ENCODE measurements around the gene IMPA2.
"Not testable (repeated sequence)": the region's sequence is repeated elsewhere in the genome, so short reads cannot be mapped to it uniquely, and the experiment has no call there.

Gene IMPA2

DNA sequence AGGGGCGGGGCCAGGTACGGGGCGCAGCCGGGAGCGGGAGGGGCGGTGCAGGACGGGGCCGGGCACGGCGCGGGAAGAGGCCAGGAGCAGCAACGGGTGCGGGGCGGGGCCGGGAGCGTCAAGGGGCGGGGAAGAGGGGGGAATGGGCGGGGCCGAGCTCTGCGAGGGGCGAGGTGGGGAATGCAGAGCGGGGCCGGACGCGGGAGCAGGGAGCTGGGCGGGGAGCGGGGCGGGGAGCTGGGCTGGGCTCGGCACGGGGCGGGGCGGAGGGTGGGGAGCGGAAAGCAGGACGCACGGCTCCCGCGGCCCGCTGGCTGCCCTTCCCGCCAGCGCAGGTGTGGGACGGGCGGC lies at the start of gene IMPA2:
IMPA2 (plus strand) TSS at position 316 of the 351 bp plus-strand sequence. CDS start 163 bp downstream, outside the sequence.
- TF ChIP-seq Cebpa-rat (IDR thresholded peaks at IDR 0.05) = no peak
- H3K9me3 ChIP-seq = no peaks in the 10 kb centered on the region
- H3K27me3 ChIP-seq = no peaks in the 10 kb centered on the region; the same call in 1 of the 2 replicates
- peak within 1 kb of the TSS; percentile 97 for H3K4me3 ChIP-seq
- H3K36me3 ChIP-seq = no peaks in the 10 kb centered on the region
- H3K9ac ChIP-seq = peak within 1 kb of the TSS; percentile 90
- peaks cover 49% of the 10 kb centered on the region for H3K4me1 ChIP-seq
- H3K4me2 ChIP-seq = peak within 1 kb of the TSS; percentile 87
- peak within 1 kb of the TSS; percentile 97 for H3K27ac ChIP-seq
- H4K20me1 ChIP-seq = 0 out of 2 replicates have a peak, but pooled peaks cover 9% of the 10 kb centered on the region

- Histone ChIP-seq H3K9me3 (no peaks in the 10 kb centered on the region), H3K4me1 (no peaks in the 10 kb centered on the region), H3K36me3 (no peaks in the 10 kb centered on the region), H3K4me3 (no peak overlapping the region), H3K27ac (no peak overlapping the region), H3K9ac (no peak overlapping the region), H4K20me1 (no peaks in the 10 kb centered on the region), H3K4me2 (no peak overlapping the region), H3K27me3 (no peaks in the 10 kb centered on the region)
- no peak for TF ChIP-seq Cebpa-rat (IDR thresholded peaks at IDR 0.05)
Measured at GRCh38 chr18:11932393-11932792, 48.9 kb upstream of the IMPA2 start.

DNA sequence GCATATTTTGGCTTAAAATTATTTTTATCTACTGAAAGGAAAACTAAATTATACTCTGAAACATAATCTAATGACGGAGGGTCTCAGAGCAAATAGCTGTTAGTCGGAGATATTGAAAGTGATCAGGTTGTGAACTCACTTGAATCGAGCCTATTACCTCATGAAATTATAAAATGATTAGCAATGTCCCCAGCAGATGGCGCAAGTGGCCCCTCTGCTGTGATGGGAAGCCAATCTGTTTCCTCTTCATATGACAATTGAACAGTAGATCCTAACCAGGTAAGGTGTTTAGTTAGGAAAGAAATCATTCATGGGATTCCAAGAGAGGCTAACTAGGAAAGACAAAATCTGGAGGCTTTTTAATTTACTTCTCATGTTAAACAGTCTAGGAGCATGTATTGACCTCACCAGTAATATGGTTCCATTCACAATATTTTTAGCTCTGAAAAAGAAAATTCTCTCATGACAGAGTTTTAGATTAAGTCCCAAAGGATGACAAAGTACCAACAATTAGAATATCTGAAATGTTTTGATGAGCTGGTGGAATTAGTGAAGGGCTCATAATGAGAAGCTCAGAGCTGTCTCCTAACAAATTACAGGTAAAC lies 43.3 kb upstream of the IMPA2 start:
- H3K4me2 ChIP-seq = no peak overlapping the region
- H3K27ac ChIP-seq = no peak overlapping the region

DNA sequence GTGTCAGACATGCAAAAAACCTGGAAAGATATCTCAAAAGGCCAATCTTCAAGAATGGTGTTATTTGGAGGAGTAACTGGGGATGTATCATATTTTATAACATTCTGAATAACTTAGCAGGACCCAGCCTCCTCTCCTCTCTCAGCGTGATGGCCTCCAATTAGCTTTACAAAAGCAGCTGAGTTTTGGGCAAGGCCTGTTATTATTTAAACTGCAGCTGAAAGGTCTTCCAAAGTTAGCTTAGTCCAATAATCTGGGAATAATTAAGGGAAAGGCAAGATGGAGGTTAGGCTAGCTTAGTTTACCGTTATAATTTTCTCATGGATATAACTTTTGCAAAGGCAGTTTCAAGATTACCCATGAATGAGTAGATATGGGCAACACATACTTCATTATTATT lies 40.4 kb upstream of the IMPA2 start:
- Histone ChIP-seq H3K4me3 (no peak overlapping the region), H3K27ac (no peak overlapping the region), H3K9me3 (no peaks in the 10 kb centered on the region), H4K20me1 (no peaks in the 10 kb centered on the region), H3K4me1 (no peaks in the 10 kb centered on the region), H3K27me3 (no peaks in the 10 kb centered on the region), H3K9ac (no peak overlapping the region), H3K36me3 (no peaks in the 10 kb centered on the region), H3K4me2 (no peak overlapping the region)
- TF ChIP-seq Cebpa-rat (IDR thresholded peaks at IDR 0.05) = no peak

More for the DNA sequence above, 43.3 kb upstream of the IMPA2 start:
- H3K9me3 ChIP-seq = no peaks in the 10 kb centered on the region
- no peak for TF ChIP-seq Cebpa-rat (IDR thresholded peaks at IDR 0.05)
- no peak overlapping the region for H3K9ac ChIP-seq
- no peaks in the 10 kb centered on the region for H4K20me1 ChIP-seq
- no peak overlapping the region for H3K4me3 ChIP-seq
- no peaks in the 10 kb centered on the region for H3K36me3 ChIP-seq
- H3K4me1 ChIP-seq = no peaks in the 10 kb centered on the region
- H3K27me3 ChIP-seq = no peaks in the 10 kb centered on the region

DNA sequence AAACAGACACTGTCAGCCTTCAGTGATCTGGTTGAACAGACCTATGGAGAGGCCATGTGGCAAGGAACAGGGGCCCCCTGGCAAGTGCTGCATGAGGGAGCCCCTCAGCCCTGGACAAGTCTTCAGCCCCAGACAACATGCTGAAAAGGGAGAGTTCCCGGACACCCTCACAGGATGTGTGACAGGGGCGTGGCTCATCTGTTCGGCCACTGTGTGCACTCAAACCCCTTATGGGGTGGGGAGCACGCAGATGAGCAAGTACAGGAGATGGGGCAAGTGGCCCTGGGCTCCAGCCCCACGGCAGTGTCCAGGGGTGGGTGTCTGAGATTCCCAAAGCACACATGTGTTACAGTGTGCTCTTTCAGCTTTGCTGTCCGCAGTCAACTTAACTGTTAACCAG lies 37.8 kb upstream of the IMPA2 start:
- no peaks in the 10 kb centered on the region for H3K9me3 ChIP-seq
- H3K36me3 ChIP-seq = no peaks in the 10 kb centered on the region
- H3K4me2 ChIP-seq = no peak overlapping the region
- H3K27me3 ChIP-seq = no peaks in the 10 kb centered on the region
- H3K27ac ChIP-seq = no peak overlapping the region
- H3K4me3 ChIP-seq = no peak overlapping the region
- no peak for TF ChIP-seq Cebpa-rat (IDR thresholded peaks at IDR 0.05)
- peaks cover 18% of the 10 kb centered on the region for H3K4me1 ChIP-seq
- no peak overlapping the region for H3K9ac ChIP-seq
- no peaks in the 10 kb centered on the region for H4K20me1 ChIP-seq

- H3K4me2 ChIP-seq = no peak overlapping the region
- H3K27me3 ChIP-seq = no peaks in the 10 kb centered on the region
- no peak for TF ChIP-seq Cebpa-rat (IDR thresholded peaks at IDR 0.05)
Measured at GRCh38 chr18:11944252-11944651, 37.1 kb upstream of the IMPA2 start.

DNA sequence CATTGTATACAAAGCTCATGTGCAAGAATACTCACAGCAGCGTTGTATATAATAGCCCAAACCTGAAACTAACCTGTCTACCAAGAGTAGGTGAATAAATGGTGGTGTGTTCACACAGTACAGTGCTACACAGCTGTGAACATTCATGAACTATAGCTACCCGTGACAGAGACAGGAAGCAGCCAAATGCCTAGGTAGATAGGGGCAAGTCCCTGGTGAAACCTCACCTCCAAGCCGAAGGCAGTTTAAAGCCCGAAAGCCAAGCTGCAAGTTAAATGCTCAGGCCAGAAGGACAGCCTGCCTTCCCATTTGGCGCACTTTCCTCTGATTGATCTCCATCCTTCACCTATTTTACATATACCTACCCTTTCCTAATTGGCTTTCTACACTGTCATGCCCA lies 36.5 kb upstream of the IMPA2 start:
- Histone ChIP-seq H3K9me3 (no peaks in the 10 kb centered on the region), H4K20me1 (no peaks in the 10 kb centered on the region), H3K27me3 (no peaks in the 10 kb centered on the region), H3K4me3 (no peak overlapping the region), H3K4me2 (no peak overlapping the region), H3K27ac (no peak overlapping the region), H3K9ac (no peak overlapping the region), H3K36me3 (no peaks in the 10 kb centered on the region), H3K4me1 (peaks cover 18% of the 10 kb centered on the region)
- no peak for TF ChIP-seq Cebpa-rat (IDR thresholded peaks at IDR 0.05)

More at GRCh38 chr18:11944252-11944651, 37.1 kb upstream of the IMPA2 start:
- Histone ChIP-seq H3K4me3 (no peak overlapping the region), H3K27ac (no peak overlapping the region), H3K36me3 (no peaks in the 10 kb centered on the region), H3K9ac (no peak overlapping the region), H3K4me1 (peaks cover 18% of the 10 kb centered on the region), H3K9me3 (no peaks in the 10 kb centered on the region), H4K20me1 (no peaks in the 10 kb centered on the region)

DNA sequence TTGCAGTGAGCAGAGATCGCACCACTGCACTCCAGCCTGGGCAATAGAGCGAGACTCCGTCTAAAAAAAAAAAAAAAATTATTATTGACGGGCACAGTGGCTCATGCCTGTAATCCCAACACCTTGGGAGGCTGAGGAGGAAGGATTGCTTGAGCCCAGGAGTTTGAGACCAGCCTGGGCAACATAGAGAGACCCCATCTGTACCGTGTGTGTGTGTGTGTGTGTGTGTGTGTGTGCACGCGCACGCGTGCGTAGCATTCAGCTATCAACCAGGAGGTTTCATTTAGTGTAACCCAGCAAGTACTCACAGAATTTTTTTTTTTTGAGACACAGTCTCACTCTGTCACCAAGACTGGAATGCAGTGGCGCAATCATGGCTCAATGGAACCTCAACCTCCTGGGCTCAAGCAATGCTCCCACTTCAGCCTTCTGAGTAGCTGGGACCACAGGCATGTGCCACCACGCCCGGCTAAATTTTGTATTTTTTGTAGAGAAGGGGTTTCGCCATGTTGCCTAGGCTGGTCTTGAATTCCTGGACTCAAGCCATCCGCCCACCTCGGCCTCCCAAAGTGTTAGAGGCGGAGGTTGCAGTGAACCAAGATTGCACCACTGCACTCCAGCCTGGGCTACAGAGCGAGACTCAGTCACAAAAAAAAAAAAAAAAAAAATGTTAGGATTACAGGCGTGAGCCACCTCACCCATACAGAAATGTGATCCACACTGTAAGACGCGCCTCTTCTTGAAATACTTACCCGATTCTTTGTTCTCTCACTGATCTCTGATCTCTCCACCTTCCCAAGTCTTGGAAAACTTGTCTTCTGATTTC lies 35.3 kb upstream of the IMPA2 start:
- H3K4me3 ChIP-seq, H3K27me3 ChIP-seq, H3K9ac ChIP-seq, H4K20me1 ChIP-seq, H3K27ac ChIP-seq, H3K9me3 ChIP-seq, H3K36me3 ChIP-seq: not testable (repeated sequence)
- Histone ChIP-seq H3K4me2 (peak overlapping the region; percentile 88), H3K4me1 (peaks cover 18% of the 10 kb centered on the region)

GRCh38 chr18:11946756-11947155 lies 34.6 kb upstream of the IMPA2 start:
- H3K9me3 ChIP-seq = no peaks in the 10 kb centered on the region
- H3K4me1 ChIP-seq = peaks cover 18% of the 10 kb centered on the region
- H3K9ac ChIP-seq = peak overlapping the region; percentile 64
- H3K27me3 ChIP-seq = no peaks in the 10 kb centered on the region
- H3K4me3 ChIP-seq = peak overlapping the region; percentile 60
- H3K36me3 ChIP-seq = no peaks in the 10 kb centered on the region
- no peak for TF ChIP-seq Cebpa-rat (IDR thresholded peaks at IDR 0.05)
- peak overlapping the region; percentile 75 for H3K27ac ChIP-seq
- H4K20me1 ChIP-seq = no peaks in the 10 kb centered on the region
- peak overlapping the region; percentile 88 for H3K4me2 ChIP-seq
